Measurements from ENCODE around the gene PPIL6.

The PPIL6 gene

GRCh38 chr6:109451376-109451775 lies 10.9 kb upstream of the PPIL6 start:
- no peak for TF ChIP-seq BACH2 (CRISPR knock-in tag; IDR thresholded peaks at IDR 0.05; ENCODE audit: borderline replicate concordance)
- TF ChIP-seq GLIS3 (CRISPR knock-in tag; IDR thresholded peaks at IDR 0.05) = no peak
- no peak for TF ChIP-seq ZNF70 (CRISPR knock-in tag; IDR thresholded peaks at IDR 0.05)
- no peak for TF ChIP-seq CSDC2 (CRISPR knock-in tag; IDR thresholded peaks at IDR 0.05)
- TF ChIP-seq, protein P1, sequence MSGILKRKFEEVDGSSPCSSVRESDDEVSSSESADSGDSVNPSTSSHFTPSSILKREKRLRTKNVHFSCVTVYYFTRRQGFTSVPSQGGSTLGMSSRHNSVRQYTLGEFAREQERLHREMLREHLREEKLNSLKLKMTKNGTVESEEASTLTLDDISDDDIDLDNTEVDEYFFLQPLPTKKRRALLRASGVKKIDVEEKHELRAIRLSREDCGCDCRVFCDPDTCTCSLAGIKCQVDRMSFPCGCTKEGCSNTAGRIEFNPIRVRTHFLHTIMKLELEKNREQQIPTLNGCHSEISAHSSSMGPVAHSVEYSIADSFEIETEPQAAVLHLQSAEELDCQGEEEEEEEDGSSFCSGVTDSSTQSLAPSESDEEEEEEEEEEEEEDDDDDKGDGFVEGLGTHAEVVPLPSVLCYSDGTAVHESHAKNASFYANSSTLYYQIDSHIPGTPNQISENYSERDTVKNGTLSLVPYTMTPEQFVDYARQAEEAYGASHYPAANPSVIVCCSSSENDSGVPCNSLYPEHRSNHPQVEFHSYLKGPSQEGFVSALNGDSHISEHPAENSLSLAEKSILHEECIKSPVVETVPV (CRISPR knock-in tag; IDR thresholded peaks at IDR 0.05) = no peak
- no peak for TF ChIP-seq RARB (CRISPR knock-in tag; IDR thresholded peaks at IDR 0.05)
- TF ChIP-seq TSHZ2 (CRISPR knock-in tag; IDR thresholded peaks at IDR 0.05) = no peak
- TF ChIP-seq ZFP30 (CRISPR knock-in tag; IDR thresholded peaks at IDR 0.05) = no peak
- TF ChIP-seq ZFP3 (CRISPR knock-in tag; IDR thresholded peaks at IDR 0.05) = no peak
- TF ChIP-seq PPARA (CRISPR knock-in tag; IDR thresholded peaks at IDR 0.05; ENCODE audit: borderline replicate concordance) = no peak
- TF ChIP-seq TOX (CRISPR knock-in tag; IDR thresholded peaks at IDR 0.05; ENCODE audit: borderline replicate concordance) = no peak
- no peak for TF ChIP-seq ARNTL (CRISPR knock-in tag; IDR thresholded peaks at IDR 0.05; ENCODE audit: borderline replicate concordance, low read depth)
- TF ChIP-seq, protein P2, sequence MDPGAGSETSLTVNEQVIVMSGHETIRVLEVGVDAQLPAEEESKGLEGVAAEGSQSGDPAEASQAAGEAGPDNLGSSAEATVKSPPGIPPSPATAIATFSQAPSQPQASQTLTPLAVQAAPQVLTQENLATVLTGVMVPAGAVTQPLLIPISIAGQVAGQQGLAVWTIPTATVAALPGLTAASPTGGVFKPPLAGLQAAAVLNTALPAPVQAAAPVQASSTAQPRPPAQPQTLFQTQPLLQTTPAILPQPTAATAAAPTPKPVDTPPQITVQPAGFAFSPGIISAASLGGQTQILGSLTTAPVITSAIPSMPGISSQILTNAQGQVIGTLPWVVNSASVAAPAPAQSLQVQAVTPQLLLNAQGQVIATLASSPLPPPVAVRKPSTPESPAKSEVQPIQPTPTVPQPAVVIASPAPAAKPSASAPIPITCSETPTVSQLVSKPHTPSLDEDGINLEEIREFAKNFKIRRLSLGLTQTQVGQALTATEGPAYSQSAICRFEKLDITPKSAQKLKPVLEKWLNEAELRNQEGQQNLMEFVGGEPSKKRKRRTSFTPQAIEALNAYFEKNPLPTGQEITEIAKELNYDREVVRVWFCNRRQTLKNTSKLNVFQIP (CRISPR knock-in tag; IDR thresholded peaks at IDR 0.05; ENCODE audit: borderline replicate concordance, low read depth) = no peak
- no peak for TF ChIP-seq TCF4 (CRISPR knock-in tag; IDR thresholded peaks at IDR 0.05; ENCODE audit: borderline replicate concordance)
- no peak for TF ChIP-seq OSR1 (CRISPR knock-in tag; IDR thresholded peaks at IDR 0.05)
- no peak for TF ChIP-seq PATZ1 (CRISPR knock-in tag; IDR thresholded peaks at IDR 0.05; ENCODE audit: borderline replicate concordance)
- no peak for TF ChIP-seq ZC3H10 (CRISPR knock-in tag; IDR thresholded peaks at IDR 0.05)
- TF ChIP-seq ESRRG (CRISPR knock-in tag; IDR thresholded peaks at IDR 0.05) = no peak
- no peak for TF ChIP-seq ZNF565 (CRISPR knock-in tag; conservative IDR thresholded peaks at IDR 0.05; ENCODE audit: low read depth)
- no peak for ATAC-seq

- no peak for ATAC-seq
Observed at GRCh38 chr6:109450801-109451200, 10.4 kb upstream of the PPIL6 start.

GRCh38 chr6:109449795-109450673 lies 9.6 kb upstream of the PPIL6 start:
- no peak for ATAC-seq
- TF ChIP-seq GLIS3 (CRISPR knock-in tag; IDR thresholded peaks at IDR 0.05) (no peak), TSHZ2 (CRISPR knock-in tag; IDR thresholded peaks at IDR 0.05) (no peak), ZFP30 (CRISPR knock-in tag; IDR thresholded peaks at IDR 0.05) (no peak), OSR1 (CRISPR knock-in tag; IDR thresholded peaks at IDR 0.05) (no peak), PPARA (CRISPR knock-in tag; IDR thresholded peaks at IDR 0.05; ENCODE audit: borderline replicate concordance) (no peak), CREB5 (CRISPR knock-in tag; IDR thresholded peaks at IDR 0.05; ENCODE audit: low read depth) (no peak), ZNF8 (CRISPR knock-in tag; IDR thresholded peaks at IDR 0.05) (no peak), ESRRG (CRISPR knock-in tag; IDR thresholded peaks at IDR 0.05) (no peak), RARB (CRISPR knock-in tag; IDR thresholded peaks at IDR 0.05) (no peak), TCF4 (CRISPR knock-in tag; IDR thresholded peaks at IDR 0.05; ENCODE audit: borderline replicate concordance) (no peak), BACH2 (CRISPR knock-in tag; IDR thresholded peaks at IDR 0.05; ENCODE audit: borderline replicate concordance) (no peak), ZFP3 (CRISPR knock-in tag; IDR thresholded peaks at IDR 0.05) (no peak)
- TF ChIP-seq, protein P1 (CRISPR knock-in tag; IDR thresholded peaks at IDR 0.05) = no peak

More at GRCh38 chr6:109450801-109451200, 10.4 kb upstream of the PPIL6 start:
- no peak for TF ChIP-seq ESRRG (CRISPR knock-in tag; IDR thresholded peaks at IDR 0.05)
- no peak for TF ChIP-seq ZFP30 (CRISPR knock-in tag; IDR thresholded peaks at IDR 0.05)
- no peak for TF ChIP-seq GLIS3 (CRISPR knock-in tag; IDR thresholded peaks at IDR 0.05)
- no peak for TF ChIP-seq TOX (CRISPR knock-in tag; IDR thresholded peaks at IDR 0.05; ENCODE audit: borderline replicate concordance)
- no peak for TF ChIP-seq CSDC2 (CRISPR knock-in tag; IDR thresholded peaks at IDR 0.05)
